Glutamatergic neuron (in vitro differentiated cells): ENCODE measurements around the gene MFAP2. TPM values are rescaled to one million over a fixed set of nuclear protein-coding genes. Genes with fewer than 3 reads are reported as not detected.

Source experiments
- DNase-seq: peaks from one replicate; pipeline ENCODE4 v3.0.0; 2022
- H3K27ac Mint-ChIP-seq: one replicate; pipeline ENCODE4 v1.8.0; 2020; ENCODE audit warnings: mild to moderate bottlenecking, mixed read lengths, inconsistent platforms; ENCODE audit not compliant: unreplicated experiment
- H3K27me3 Mint-ChIP-seq: one replicate; pipeline ENCODE4 v1.8.0; 2020; ENCODE audit warnings: mild to moderate bottlenecking, moderate library complexity, mixed read lengths, inconsistent platforms; ENCODE audit not compliant: unreplicated experiment
- H3K36me3 Mint-ChIP-seq: one replicate; pipeline ENCODE4 v1.8.0; 2020; ENCODE audit warnings: mild to moderate bottlenecking, mixed read lengths, inconsistent platforms; ENCODE audit not compliant: unreplicated experiment
- H3K4me1 Mint-ChIP-seq: one replicate; pipeline ENCODE4 v1.8.0; 2020; ENCODE audit warnings: mild to moderate bottlenecking, low read depth, mixed read lengths, inconsistent platforms; ENCODE audit not compliant: unreplicated experiment
- H3K4me3 Mint-ChIP-seq: one replicate; pipeline ENCODE4 v1.8.0; 2020; ENCODE audit warnings: mild to moderate bottlenecking, mixed read lengths, inconsistent platforms; ENCODE audit not compliant: unreplicated experiment
- H3K9me3 Mint-ChIP-seq: one replicate; pipeline ENCODE4 v1.8.0; 2020; ENCODE audit warnings: mild to moderate bottlenecking, moderate library complexity, mixed read lengths, inconsistent platforms; ENCODE audit not compliant: unreplicated experiment
- CTCF ChIP-seq: fragments of 200-600 bp; sonication (generic); IDR thresholded peaks from one replicate; pipeline ENCODE4 v1.5.0; 2021; ENCODE audit not compliant: partially characterized antibody, unreplicated experiment
- long read RNA-seq: library from polyadenylated mRNA; unstranded; transcript quantifications from one replicate; pipeline ENCODE4 v2.0.0, GENCODE V29; 2020; ENCODE audit not compliant: unreplicated experiment
- total RNA-seq: library from RNA; stranded (reverse); fragmentation: NEBNext Ultra II Directional; extraction: Animal tissue kit (Norgen Biotek cat#: 25700); gene quantifications from one replicate; pipeline ENCODE4 v1.2.1, GENCODE V29; 2021; ENCODE audit not compliant: unreplicated experiment

The MFAP2 gene, protein sequence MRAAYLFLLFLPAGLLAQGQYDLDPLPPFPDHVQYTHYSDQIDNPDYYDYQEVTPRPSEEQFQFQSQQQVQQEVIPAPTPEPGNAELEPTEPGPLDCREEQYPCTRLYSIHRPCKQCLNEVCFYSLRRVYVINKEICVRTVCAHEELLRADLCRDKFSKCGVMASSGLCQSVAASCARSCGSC
- 2.1 TPM for total RNA-seq
- long read RNA-seq = 0 reads

GRCh38 chr1:16980473-16981268, at the start of gene MFAP2:
Gene MFAP2 (minus strand): TSS chr1:16980620. CDS start chr1:16978273, 2,347 bp downstream.
- no peak for TF ChIP-seq CTCF
- H3K9me3 Mint-ChIP-seq = peaks cover 2% of the 10 kb centered on the region
- H3K36me3 Mint-ChIP-seq = no peaks in the 10 kb centered on the region
- peaks cover 2% of the 10 kb centered on the region for H3K4me1 Mint-ChIP-seq
- DNase-seq = no peak
- H3K27me3 Mint-ChIP-seq = peaks cover 18% of the 10 kb centered on the region
- peak within 1 kb of the TSS; percentile 50 for H3K27ac Mint-ChIP-seq
- H3K4me3 Mint-ChIP-seq = peak within 1 kb of the TSS; percentile 83

- no peak for DNase-seq
- TF ChIP-seq CTCF = no peak
- Mint-ChIP-seq H3K27ac (no peak overlapping the region), H3K4me1 (no peaks in the 10 kb centered on the region), H3K4me3 (no peak overlapping the region), H3K9me3 (peaks cover 2% of the 10 kb centered on the region), H3K27me3 (no peaks in the 10 kb centered on the region), H3K36me3 (no peaks in the 10 kb centered on the region)
Measured at GRCh38 chr1:17030206-17030605, 49.8 kb upstream of the MFAP2 start.

GRCh38 chr1:17028662-17029188, 48.3 kb upstream of the MFAP2 start:
- no peak for TF ChIP-seq CTCF
- Mint-ChIP-seq H3K27ac (no peak overlapping the region), H3K27me3 (no peaks in the 10 kb centered on the region), H3K36me3 (no peaks in the 10 kb centered on the region), H3K4me1 (no peaks in the 10 kb centered on the region), H3K9me3 (peaks cover 2% of the 10 kb centered on the region), H3K4me3 (no peak overlapping the region)
- no peak for DNase-seq

- Mint-ChIP-seq H3K36me3 (no peaks in the 10 kb centered on the region), H3K9me3 (peaks cover 2% of the 10 kb centered on the region), H3K27ac (no peak overlapping the region), H3K4me1 (no peaks in the 10 kb centered on the region), H3K27me3 (no peaks in the 10 kb centered on the region), H3K4me3 (no peak overlapping the region)
- DNase-seq = no peak
- no peak for TF ChIP-seq CTCF
Measured at GRCh38 chr1:17027900-17028299, 47.5 kb upstream of the MFAP2 start.

DNA sequence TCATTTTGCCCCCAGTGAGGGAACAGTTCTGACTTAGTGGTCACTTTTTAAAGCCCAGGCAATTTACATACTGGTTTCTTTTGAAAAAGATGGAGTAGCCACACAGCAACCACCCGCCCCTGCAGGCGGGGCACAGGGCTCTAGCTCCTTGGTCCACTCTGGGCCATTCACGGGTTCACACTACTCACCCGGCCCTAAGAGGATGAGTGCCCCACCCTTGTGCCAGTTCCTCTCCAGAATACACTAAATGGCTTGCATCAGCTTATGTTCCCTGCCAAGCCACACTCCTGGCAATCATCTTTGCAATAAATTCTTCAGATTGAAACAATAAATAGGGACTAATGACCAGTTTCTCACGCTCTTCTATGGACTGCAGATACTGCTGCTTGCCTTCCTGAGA, 47.0 kb upstream of the MFAP2 start:
- no peaks in the 10 kb centered on the region for H3K36me3 Mint-ChIP-seq
- no peaks in the 10 kb centered on the region for H3K27me3 Mint-ChIP-seq
- TF ChIP-seq CTCF = no peak
- H3K4me3 Mint-ChIP-seq = no peak overlapping the region
- no peak overlapping the region for H3K27ac Mint-ChIP-seq
- H3K9me3 Mint-ChIP-seq = peaks cover 2% of the 10 kb centered on the region
- no peaks in the 10 kb centered on the region for H3K4me1 Mint-ChIP-seq
- DNase-seq = no peak
